Measurements from ENCODE around the gene SLC4A5. TPM values are rescaled to one million over a fixed set of nuclear protein-coding genes. Genes with fewer than 3 reads are reported as not detected.

Gene SLC4A5
- polyA plus RNA-seq, 1 of the 3 experiments (the other 2 are of a cell fraction) = 0.25 TPM

GRCh38 chr2:74292751-74293150, 50.5 kb downstream of the SLC4A5 start (continued):
- TF ChIP-seq REST (IDR thresholded peaks at IDR 0.05; ENCODE audit: low read depth, low read length) (no peak), RXRA (IDR thresholded peaks at IDR 0.05; ENCODE audit: borderline replicate concordance, low read depth) (no peak), JUND (IDR thresholded peaks at IDR 0.05) (no peak), PBX3 (IDR thresholded peaks at IDR 0.05) (no peak), TCF12 (IDR thresholded peaks at IDR 0.05) (no peak), NRF1 (IDR thresholded peaks at IDR 0.05; ENCODE audit: low read depth, low read length) (no peak), GABPA (IDR thresholded peaks at IDR 0.05; ENCODE audit: low read depth) (no peak), NFIC (IDR thresholded peaks at IDR 0.05; ENCODE audit: borderline replicate concordance) (no peak), TEAD4 (IDR thresholded peaks at IDR 0.05; ENCODE audit: borderline replicate concordance, insufficient read depth) (no peak), FOXM1 (IDR thresholded peaks at IDR 0.05; ENCODE audit: low read depth) (no peak)
- TF ChIP-seq, protein P1, sequence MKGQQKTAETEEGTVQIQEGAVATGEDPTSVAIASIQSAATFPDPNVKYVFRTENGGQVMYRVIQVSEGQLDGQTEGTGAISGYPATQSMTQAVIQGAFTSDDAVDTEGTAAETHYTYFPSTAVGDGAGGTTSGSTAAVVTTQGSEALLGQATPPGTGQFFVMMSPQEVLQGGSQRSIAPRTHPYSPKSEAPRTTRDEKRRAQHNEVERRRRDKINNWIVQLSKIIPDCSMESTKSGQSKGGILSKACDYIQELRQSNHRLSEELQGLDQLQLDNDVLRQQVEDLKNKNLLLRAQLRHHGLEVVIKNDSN (IDR thresholded peaks at IDR 0.05; ENCODE audit: borderline replicate concordance, low read depth) = no peak

DNA sequence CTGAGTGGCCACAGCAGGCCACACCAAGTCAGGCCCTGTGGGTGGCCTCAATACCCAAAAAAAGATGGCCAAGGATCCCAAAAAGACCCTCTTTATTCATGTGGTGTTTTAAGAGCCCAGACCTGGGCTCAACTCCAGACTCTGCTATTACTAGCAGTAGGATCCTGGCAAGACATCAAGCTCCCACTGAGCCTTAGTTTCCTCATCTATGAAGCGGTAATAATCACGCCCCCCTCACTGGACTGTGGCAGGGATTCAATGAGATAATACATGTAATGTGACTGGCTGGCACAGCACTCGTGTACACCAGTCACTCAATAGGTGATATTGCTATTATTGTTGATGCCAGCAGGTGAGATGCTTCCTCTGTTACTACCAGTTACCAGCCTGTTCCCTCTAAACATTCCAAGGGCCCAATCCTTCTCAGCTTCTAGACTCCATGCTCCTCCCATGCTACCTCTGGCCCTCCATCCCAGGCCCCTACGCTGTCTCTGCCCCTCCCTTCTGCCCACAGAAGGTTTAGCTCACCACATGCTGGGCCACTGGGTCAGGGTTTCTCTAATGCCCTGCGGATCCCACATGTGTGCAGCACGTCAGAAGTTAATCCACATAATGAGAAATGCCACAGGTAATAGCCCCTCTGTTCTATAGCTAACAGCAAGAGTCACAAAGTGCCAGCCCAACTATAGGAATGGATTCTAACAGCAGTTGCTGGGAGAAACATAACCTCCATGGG, 51.2 kb downstream of the SLC4A5 start:
- no peaks in the 10 kb centered on the region for H4K20me1 ChIP-seq (ENCODE audit: insufficient read depth)
- H3K4me2 ChIP-seq = no peak overlapping the region
- H3F3A ChIP-seq (replicated peaks; ENCODE audit: insufficient read depth) = no peaks in the 10 kb centered on the region
- H3K9ac ChIP-seq = no peak overlapping the region
- no peaks in the 10 kb centered on the region; a peak in 1 of 4 replicates for H3K4me1 ChIP-seq (ENCODE audit: control insufficient read depth in 1 of 2, insufficient read depth in 2 of 2, low read depth in 1 of 2, low read length in 1 of 2)
- H3K4me3 ChIP-seq (ENCODE audit: low read depth in 2 of 2, low read length in 1 of 2) = no peak overlapping the region
- no peaks in the 10 kb centered on the region for H3K79me2 ChIP-seq (ENCODE audit: insufficient read depth)
- no peaks in the 10 kb centered on the region for H3K9me3 ChIP-seq
- no peak overlapping the region for H2AFZ ChIP-seq (ENCODE audit: low read depth)
- H3K36me3 ChIP-seq (replicated peaks in 1 of 2; ENCODE audit: control insufficient read depth in 1 of 2, insufficient read depth in 2 of 2, low read length in 1 of 2) = no peaks in the 10 kb centered on the region
- DNase-seq = no peak
- 83% methylated on average over 6 of the region's 6 CpGs for WGBS (ENCODE audit: low lambda C conversion rate)
- H3K9me2 ChIP-seq = no peaks in the 10 kb centered on the region
- POLR2A ChIA-PET = no interaction called here
- no peaks in the 10 kb centered on the region for H3K27me3 ChIP-seq (ENCODE audit: insufficient read depth)
- CTCF ChIA-PET = interaction anchor here (0.6 to 0.9 kb wide), 2 partner anchors 43 to 94 kb away, joined by 3 to 4 read pairs; partner anchors contain the start of gene MTHFD2
- no peak overlapping the region for H3K27ac ChIP-seq (ENCODE audit: low read depth in 2 of 2, low read length in 1 of 2)
- TF ChIP-seq PBX3 (IDR thresholded peaks at IDR 0.05) (no peak), REST (IDR thresholded peaks at IDR 0.05; ENCODE audit: low read depth, low read length) (no peak), NRF1 (IDR thresholded peaks at IDR 0.05; ENCODE audit: low read depth, low read length) (no peak), YY1 (IDR thresholded peaks at IDR 0.05; ENCODE audit: low read depth) (no peak), TCF12 (IDR thresholded peaks at IDR 0.05) (no peak), EZH2phosphoT487 (IDR thresholded peaks at IDR 0.05; ENCODE audit: borderline replicate concordance, low read depth) (no peak), JUND (IDR thresholded peaks at IDR 0.05) (no peak), CHD2 (IDR thresholded peaks at IDR 0.05; ENCODE audit: low read length, partially characterized antibody) (no peak), ELF1 (IDR thresholded peaks at IDR 0.05) (no peak), RXRA (IDR thresholded peaks at IDR 0.05; ENCODE audit: borderline replicate concordance, low read depth) (no peak), TEAD4 (IDR thresholded peaks at IDR 0.05; ENCODE audit: borderline replicate concordance, insufficient read depth) (no peak), POLR2AphosphoS5 (IDR thresholded peaks at IDR 0.05; ENCODE audit: low read depth, low read length) (no peak), MAX (IDR thresholded peaks at IDR 0.05; ENCODE audit: low read depth) (no peak)
- TF ChIP-seq, protein P2, sequence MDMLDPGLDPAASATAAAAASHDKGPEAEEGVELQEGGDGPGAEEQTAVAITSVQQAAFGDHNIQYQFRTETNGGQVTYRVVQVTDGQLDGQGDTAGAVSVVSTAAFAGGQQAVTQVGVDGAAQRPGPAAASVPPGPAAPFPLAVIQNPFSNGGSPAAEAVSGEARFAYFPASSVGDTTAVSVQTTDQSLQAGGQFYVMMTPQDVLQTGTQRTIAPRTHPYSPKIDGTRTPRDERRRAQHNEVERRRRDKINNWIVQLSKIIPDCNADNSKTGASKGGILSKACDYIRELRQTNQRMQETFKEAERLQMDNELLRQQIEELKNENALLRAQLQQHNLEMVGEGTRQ (IDR thresholded peaks at IDR 0.05; ENCODE audit: borderline replicate concordance, low read depth, low read length) = no peak
